GM06990 (cell line): ENCODE data around the gene CABP1.

Experiments used
- DNase-seq: peaks from one replicate; pipeline ENCODE4 v3.0.0-alpha.2; 2011; ENCODE audit not compliant: insufficient read length; ENCODE audit errors: extremely low read depth
- H3K27me3 ChIP-seq: replicated peaks from 2 replicates; pipeline ENCODE4 v1.6.0; 2011; ENCODE audit warnings: low read length; ENCODE audit not compliant: control insufficient read depth, insufficient read depth
- H3K36me3 ChIP-seq: 2 replicates; pipeline ENCODE4 v1.5.1; 2011; ENCODE audit warnings: low read length; ENCODE audit not compliant: control insufficient read depth, insufficient read depth
- H3K4me3 ChIP-seq: replicated peaks from 2 replicates; pipeline ENCODE4 v1.5.1; 2011; ENCODE audit warnings: low read depth, mild to moderate bottlenecking, control low read depth, low read length
- CTCF ChIP-seq: IDR thresholded peaks from 2 replicates; pipeline ENCODE4 v1.5.1; 2011; ENCODE audit warnings: low read length, control low read depth, mild to moderate bottlenecking, inconsistent platforms; ENCODE audit not compliant: insufficient read depth, poor library complexity, severe bottlenecking

The CABP1 gene

GRCh38 chr12:120646044-120646443 lies 5.6 kb downstream of the CABP1 start:
- no peak for TF ChIP-seq CTCF
- DNase-seq = no peak
- no peaks in the 10 kb centered on the region for H3K36me3 ChIP-seq
- H3K27me3 ChIP-seq = peaks cover 1% of the 10 kb centered on the region; the same call in 1 of the 2 replicates
- no peak overlapping the region for H3K4me3 ChIP-seq

- H3K27me3 ChIP-seq = no peaks in the 10 kb centered on the region; the same call in 1 of the 2 replicates
- H3K4me3 ChIP-seq = no peak overlapping the region
- TF ChIP-seq CTCF = no peak
- DNase-seq = no peak
- no peaks in the 10 kb centered on the region for H3K36me3 ChIP-seq
Measured at GRCh38 chr12:120647375-120647755, 6.9 kb downstream of the CABP1 start.

GRCh38 chr12:120649442-120650232 lies 9.2 kb downstream of the CABP1 start:
- DNase-seq = no peak
- no peaks in the 10 kb centered on the region for H3K27me3 ChIP-seq
- TF ChIP-seq CTCF = no peak
- no peaks in the 10 kb centered on the region for H3K36me3 ChIP-seq
- 0 out of 2 replicates have a peak overlapping the region, but pooled peaks have one; percentile 4 for H3K4me3 ChIP-seq

GRCh38 chr12:120650233-120650690 lies 9.8 kb downstream of the CABP1 start:
- no peak for TF ChIP-seq CTCF
- DNase-seq = no peak
- H3K4me3 ChIP-seq = no peak overlapping the region
- H3K27me3 ChIP-seq = no peaks in the 10 kb centered on the region
- H3K36me3 ChIP-seq = no peaks in the 10 kb centered on the region

GRCh38 chr12:120651821-120652220 lies 11.4 kb downstream of the CABP1 start:
- Histone ChIP-seq H3K4me3 (no peak overlapping the region), H3K27me3 (no peaks in the 10 kb centered on the region), H3K36me3 (no peaks in the 10 kb centered on the region)
- no peak for TF ChIP-seq CTCF
- DNase-seq = no peak
